Mucosa of rectum (tissue), 2 donors: ENCODE measurements around the gene GATAD2A.

Source experiments
- H3K27ac ChIP-seq, 2 donors: one replicate each; pipeline ENCODE4 v1.7.0; 2013; ENCODE audit warnings: inconsistent platforms in 2 of 2, low read depth in 2 of 2, low read length in 2 of 2
- H3K27me3 ChIP-seq, 2 donors: one replicate each; pipeline ENCODE4 v1.7.0; 2013; ENCODE audit warnings: low read length in 2 of 2; ENCODE audit not compliant: control insufficient read depth in 2 of 2, insufficient read depth in 2 of 2
- H3K36me3 ChIP-seq, 2 donors: one replicate each; pipeline ENCODE4 v1.7.0; 2013; ENCODE audit warnings: low read length in 2 of 2; ENCODE audit not compliant: control insufficient read depth in 2 of 2, insufficient read depth in 2 of 2
- H3K4me1 ChIP-seq, 2 donors: one replicate each; pipeline ENCODE4 v1.7.0; 2013; ENCODE audit warnings: low read length in 2 of 2, mild to moderate bottlenecking in 1 of 2; ENCODE audit not compliant: control insufficient read depth in 2 of 2, insufficient read depth in 2 of 2
- H3K4me3 ChIP-seq, 2 donors: one replicate each; pipeline ENCODE4 v1.7.0; 2013; ENCODE audit warnings: low read length in 2 of 2
- H3K9ac ChIP-seq, 2 donors: one replicate each; pipeline ENCODE4 v1.7.0; 2013; ENCODE audit warnings: low read length in 2 of 2, low read depth in 1 of 2, mild to moderate bottlenecking in 1 of 2
- H3K9me3 ChIP-seq, 2 donors: one replicate each; pipeline ENCODE4 v1.7.0; 2013; ENCODE audit warnings: low read length in 2 of 2; ENCODE audit not compliant: control insufficient read depth in 2 of 2
- donor health status: healthy.
- donor health status: Normal muscosa, but diverticular disease.

The GATAD2A gene

GRCh38 chr19:19508217-19508616 lies 102.7 kb downstream of the GATAD2A start:
- no peak overlapping the region for H3K9ac ChIP-seq
- no peaks in the 10 kb centered on the region for H3K4me1 ChIP-seq
- no peak overlapping the region for H3K27ac ChIP-seq
- H3K9me3 ChIP-seq: no peaks in the 10 kb centered on the region
- no peaks in the 10 kb centered on the region for H3K27me3 ChIP-seq
- H3K4me3 ChIP-seq: no peak overlapping the region
- peaks cover 25 to 31% of the 10 kb centered on the region in 2 donors for H3K36me3 ChIP-seq

- Histone ChIP-seq H3K27me3 (no peaks in the 10 kb centered on the region), H3K27ac (no peak overlapping the region), H3K4me3 (no peak overlapping the region), H3K4me1 (peaks cover 2 to 4% of the 10 kb centered on the region in 2 donors), H3K9ac (no peak overlapping the region), H3K9me3 (no peaks in the 10 kb centered on the region), H3K36me3 (peaks cover 12% of the 10 kb centered on the region in 2 donors)
Measured at GRCh38 chr19:19510432-19510831, 105.0 kb downstream of the GATAD2A start.

GRCh38 chr19:19513682-19514081 lies 108.2 kb downstream of the GATAD2A start:
- no peaks in the 10 kb centered on the region for H3K36me3 ChIP-seq

GRCh38 chr19:19514215-19514657 lies 108.8 kb downstream of the GATAD2A start:
- no peak overlapping the region for H3K9ac ChIP-seq
- peaks cover 7 to 14% of the 10 kb centered on the region in 2 donors for H3K4me1 ChIP-seq
- H3K9me3 ChIP-seq: no peaks in the 10 kb centered on the region
- H3K27me3 ChIP-seq: no peaks in the 10 kb centered on the region
- peaks cover 0 to under 1% of the 10 kb centered on the region in 2 donors for H3K36me3 ChIP-seq
- peak overlapping the region in 1 of 2 donors; percentile 15 for H3K4me3 ChIP-seq
- H3K27ac ChIP-seq: no peak overlapping the region

More at GRCh38 chr19:19513682-19514081, 108.2 kb downstream of the GATAD2A start:
- H3K4me3 ChIP-seq: peak overlapping the region in 1 of 2 donors; percentile 15
- peaks cover 7 to 14% of the 10 kb centered on the region in 2 donors for H3K4me1 ChIP-seq
- no peak overlapping the region for H3K27ac ChIP-seq
- no peaks in the 10 kb centered on the region for H3K27me3 ChIP-seq
- no peak overlapping the region for H3K9ac ChIP-seq
- no peaks in the 10 kb centered on the region for H3K9me3 ChIP-seq

GRCh38 chr19:19514881-19515641 lies 109.6 kb downstream of the GATAD2A start, which contains the start of gene TSSK6:
Gene TSSK6 (minus strand): TSS chr19:19515548. CDS start chr19:19515427, 121 bp downstream.
- Histone ChIP-seq H3K36me3 (peaks cover 0 to 6% of the 10 kb centered on the region in 2 donors), H3K4me1 (peaks cover 7 to 14% of the 10 kb centered on the region in 2 donors), H3K9me3 (no peaks in the 10 kb centered on the region), H3K9ac (peak within 1 kb of the TSS; percentile 87 to 95), H3K27ac (peak within 1 kb of the TSS; percentile 84), H3K4me3 (peak within 1 kb of the TSS; percentile 76 to 98), H3K27me3 (no peaks in the 10 kb centered on the region)

- Histone ChIP-seq H3K27me3 (no peaks in the 10 kb centered on the region), H3K4me1 (peaks cover 7 to 14% of the 10 kb centered on the region in 2 donors), H3K4me3 (peak within 1 kb of the TSS; percentile 76 to 98), H3K27ac (peak within 1 kb of the TSS; percentile 84), H3K9ac (peak within 1 kb of the TSS; percentile 87 to 95), H3K36me3 (peaks cover 0 to 12% of the 10 kb centered on the region in 2 donors), H3K9me3 (no peaks in the 10 kb centered on the region)
Measured at GRCh38 chr19:19515642-19516519, 110.4 kb downstream of the GATAD2A start, which contains the start of gene NDUFA13. Gene NDUFA13 (plus strand): TSS chr19:19516225. CDS start chr19:19516239, 14 bp downstream.

GRCh38 chr19:19517235-19517619 lies 111.8 kb downstream of the GATAD2A start:
- no peaks in the 10 kb centered on the region for H3K27me3 ChIP-seq
- peaks cover 0 to 13% of the 10 kb centered on the region in 2 donors for H3K36me3 ChIP-seq
- H3K27ac ChIP-seq: no peak overlapping the region
- no peak overlapping the region for H3K9ac ChIP-seq
- peaks cover 7 to 14% of the 10 kb centered on the region in 2 donors for H3K4me1 ChIP-seq
- peak overlapping the region in 1 of 2 donors; percentile 98 for H3K4me3 ChIP-seq
- H3K9me3 ChIP-seq: no peaks in the 10 kb centered on the region

GRCh38 chr19:19520989-19521388 lies 115.5 kb downstream of the GATAD2A start:
- H3K27me3 ChIP-seq: no peaks in the 10 kb centered on the region
- H3K36me3 ChIP-seq: peaks cover 4 to 21% of the 10 kb centered on the region in 2 donors
- no peak overlapping the region for H3K4me3 ChIP-seq
- H3K27ac ChIP-seq: no peak overlapping the region
- H3K9me3 ChIP-seq: no peaks in the 10 kb centered on the region
- H3K4me1 ChIP-seq: peaks cover 4 to 7% of the 10 kb centered on the region in 2 donors
- no peak overlapping the region for H3K9ac ChIP-seq

GRCh38 chr19:19523177-19523576 lies 117.7 kb downstream of the GATAD2A start:
- Histone ChIP-seq H3K27ac (no peak overlapping the region), H3K4me1 (no peaks in the 10 kb centered on the region), H3K9ac (no peak overlapping the region), H3K27me3 (no peaks in the 10 kb centered on the region), H3K36me3 (peaks cover 12 to 33% of the 10 kb centered on the region in 2 donors), H3K9me3 (no peaks in the 10 kb centered on the region), H3K4me3 (no peak overlapping the region)
